Hippocampal formation (tissue), 2 donors: ENCODE results near the gene ODC1.

Experiments
- DNase-seq, 2 donors: peaks; one replicate each; lab custom pipeline; 2025; lab: John Stamatoyannopoulos, UW

Gene ODC1

DNA sequence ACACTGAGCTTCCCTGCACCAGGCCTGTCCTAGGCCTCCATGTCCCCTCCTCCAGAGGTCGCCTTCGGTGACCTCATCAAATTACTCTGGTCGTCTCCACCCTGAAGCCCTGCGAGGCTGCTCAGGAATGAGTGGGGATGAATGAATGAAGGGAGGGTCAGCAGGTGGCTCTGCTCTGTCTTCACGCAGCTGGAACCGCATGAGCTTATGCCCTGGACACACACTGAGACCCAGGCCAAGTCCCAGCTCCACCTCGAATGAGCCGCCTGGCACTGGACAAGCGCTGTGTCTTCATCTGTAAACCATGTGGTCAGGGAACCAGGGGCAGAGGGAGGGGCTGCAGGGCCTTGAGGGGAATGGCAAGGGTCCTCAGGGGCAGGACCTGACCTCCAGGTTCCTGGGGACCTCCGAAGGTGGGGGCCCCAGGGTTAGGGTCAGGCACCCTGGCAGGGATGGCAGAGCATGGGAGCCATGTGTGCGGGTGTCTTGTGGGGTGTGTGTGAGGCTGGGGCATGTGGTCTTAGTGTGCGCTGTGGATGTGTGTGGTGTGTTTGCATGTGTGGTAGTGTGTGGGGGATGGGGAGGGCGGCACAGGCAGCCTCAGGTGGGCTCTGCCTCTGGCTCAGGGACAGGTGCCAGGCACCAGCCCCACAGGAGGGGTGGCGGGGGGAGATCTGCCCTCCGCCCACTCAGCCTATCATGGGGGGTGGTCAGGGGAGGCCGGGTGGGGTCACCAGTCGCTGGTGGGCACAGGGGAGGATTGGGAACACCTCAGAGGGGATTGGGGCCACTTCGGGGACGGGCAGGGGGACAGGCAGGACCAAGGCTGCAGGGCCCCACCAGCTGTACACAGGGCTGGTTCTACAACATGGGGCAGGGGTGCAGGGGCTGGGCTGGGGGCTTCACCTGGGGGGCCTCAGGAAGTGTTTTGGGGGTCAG is 13.9 kb downstream of the ODC1 start:
- DNase-seq: no peak

GRCh38 chr2:10433264-10433946 is 14.7 kb downstream of the ODC1 start:
- no peak for DNase-seq

DNA sequence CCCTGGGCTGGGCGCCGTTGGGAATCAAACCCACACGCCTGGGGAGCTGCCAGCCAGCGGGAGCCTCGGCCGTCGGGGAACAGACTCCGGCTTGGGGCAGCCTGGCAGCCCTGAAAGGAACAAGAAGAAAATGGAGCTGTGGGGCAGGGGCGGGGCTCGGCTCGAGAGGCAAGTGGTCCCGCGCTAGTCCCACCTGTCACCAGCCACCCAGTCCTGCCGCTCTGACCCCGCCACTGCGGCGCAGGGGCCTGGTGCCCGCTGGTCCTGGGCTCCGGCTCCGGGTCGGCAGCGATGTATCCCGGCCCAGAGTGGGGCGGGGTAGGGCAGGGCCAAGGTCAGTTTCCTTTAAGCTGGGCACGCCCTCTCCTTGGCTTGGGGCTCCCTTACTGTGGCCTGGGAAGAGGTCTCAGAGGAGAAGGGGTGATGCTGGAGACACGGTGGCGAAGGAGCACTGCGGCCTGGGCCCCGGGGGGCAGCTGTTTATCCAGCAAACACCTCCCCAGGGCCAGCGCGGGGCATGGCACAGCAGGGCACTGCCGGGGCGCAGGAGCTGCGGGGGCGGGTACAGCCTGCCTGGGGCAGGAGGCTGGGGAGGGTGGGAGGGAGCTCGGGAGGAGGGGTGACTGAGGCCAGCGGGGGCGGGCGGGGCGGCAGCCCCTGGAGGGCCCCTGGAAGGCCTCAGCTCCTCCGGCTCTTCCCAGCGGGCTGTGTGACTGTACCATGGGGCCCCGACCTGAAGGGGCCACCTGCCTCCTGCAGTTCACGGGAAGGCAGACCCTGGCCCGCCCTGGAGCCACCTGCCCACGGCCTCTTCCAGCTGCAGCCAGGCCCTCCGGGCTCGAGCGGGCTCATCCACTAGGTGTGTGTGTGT is 15.6 kb downstream of the ODC1 start:
- no peak for DNase-seq

GRCh38 chr2:10431797-10432196 is 16.3 kb downstream of the ODC1 start:
- DNase-seq: no peak

- DNase-seq: no peak
These were observed 17.1 kb downstream of the ODC1 start for GRCh38 chr2:10430886-10431622.

GRCh38 chr2:10428924-10429323 is 19.2 kb downstream of the ODC1 start:
- DNase-seq: no peak

- no peak for DNase-seq
These were observed 19.8 kb downstream of the ODC1 start for GRCh38 chr2:10428355-10428754.

DNA sequence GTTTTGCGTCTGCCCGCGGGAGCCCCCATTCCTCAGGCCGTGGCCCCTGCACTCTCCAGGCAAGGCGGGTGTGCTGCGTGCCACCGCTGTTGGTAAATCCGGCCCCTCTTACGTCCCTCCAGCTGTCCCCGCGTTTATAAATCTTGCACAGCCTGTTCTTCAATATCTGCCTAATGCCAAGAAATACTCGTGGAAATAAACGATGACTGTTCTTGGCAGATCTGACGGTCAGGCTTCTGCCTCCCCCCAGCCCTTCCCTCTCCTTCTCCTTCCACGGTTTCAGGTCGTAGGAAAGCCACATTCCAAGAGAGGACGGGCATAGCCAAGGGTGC is 20.5 kb downstream of the ODC1 start:
- DNase-seq: no peak

- DNase-seq: no peak
These were observed 21.2 kb downstream of the ODC1 start for GRCh38 chr2:10426726-10427617.

DNA sequence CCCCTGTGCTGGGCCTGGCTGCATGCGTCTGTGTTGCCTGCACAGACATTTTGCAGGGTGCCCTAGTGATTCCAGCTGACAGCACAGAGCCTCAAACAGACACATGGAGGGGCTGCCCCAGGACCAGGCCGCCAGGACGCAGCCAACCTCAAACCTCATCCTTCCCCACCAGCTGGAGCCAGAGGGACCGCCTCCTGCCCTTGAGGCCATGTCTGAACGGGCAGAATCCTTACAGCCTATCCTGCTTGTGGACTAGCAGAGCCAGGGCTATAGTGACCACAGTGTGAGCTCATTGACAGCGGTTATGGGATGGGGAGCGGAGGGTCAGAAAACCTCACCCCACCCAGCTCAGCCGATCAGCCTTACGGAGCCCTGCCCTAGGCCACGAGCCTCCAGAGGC is 22.4 kb downstream of the ODC1 start:
- DNase-seq: no peak

- DNase-seq: no peak
These were observed 23.1 kb downstream of the ODC1 start for GRCh38 chr2:10424916-10425505.

GRCh38 chr2:10424051-10424450 is 24.1 kb downstream of the ODC1 start:
- no peak for DNase-seq

DNA sequence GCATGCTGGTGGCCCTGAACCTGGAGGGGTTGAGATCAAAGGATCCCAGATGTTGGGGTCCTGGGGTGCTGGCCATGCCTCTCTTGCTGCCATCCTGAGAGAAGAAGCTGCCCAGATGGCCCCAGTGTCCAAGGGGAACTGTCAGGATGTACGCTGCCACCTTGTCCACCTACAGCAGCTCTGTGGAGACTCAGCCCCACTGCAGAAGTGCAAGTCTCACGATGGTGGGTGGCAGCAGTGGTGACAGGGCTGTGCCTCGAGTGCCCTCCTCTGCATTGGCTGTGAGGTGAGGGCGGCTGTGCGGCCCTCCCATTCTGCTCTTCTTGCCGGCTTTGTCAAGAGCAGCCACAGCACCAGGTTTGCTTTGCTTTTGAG is 24.7 kb downstream of the ODC1 start:
- no peak for DNase-seq

DNA sequence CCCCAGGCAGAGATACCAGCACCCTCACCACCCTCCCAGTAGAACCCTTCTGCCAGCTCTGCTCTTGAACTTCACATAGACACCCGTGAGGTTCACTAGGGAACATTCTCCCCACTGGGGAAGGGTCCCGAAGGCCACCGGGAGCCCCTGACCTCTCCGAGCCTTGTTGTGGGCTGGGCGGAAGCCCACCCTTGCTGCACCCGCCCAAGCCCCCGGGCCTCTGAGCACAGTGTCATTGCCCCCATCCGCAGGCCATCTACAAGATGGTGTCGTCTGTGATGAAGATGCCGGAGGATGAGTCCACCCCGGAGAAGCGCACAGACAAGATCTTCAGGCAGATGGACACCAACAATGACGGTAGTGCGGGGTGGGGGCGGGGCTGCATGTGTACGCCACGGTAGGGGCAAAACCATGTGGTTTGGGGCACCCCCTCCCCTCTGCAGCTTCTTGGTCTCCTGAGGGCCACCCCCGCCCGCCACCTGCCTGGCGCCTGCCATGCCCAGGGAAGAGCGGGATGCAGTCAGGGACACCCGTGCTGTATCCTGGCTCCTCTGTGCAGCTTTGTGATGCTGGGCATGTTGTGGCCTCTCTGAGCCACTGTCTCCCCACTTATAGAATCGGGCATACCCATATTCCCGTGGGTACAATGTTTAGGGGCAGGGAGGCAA is 25.3 kb downstream of the ODC1 start:
- no peak for DNase-seq

DNA sequence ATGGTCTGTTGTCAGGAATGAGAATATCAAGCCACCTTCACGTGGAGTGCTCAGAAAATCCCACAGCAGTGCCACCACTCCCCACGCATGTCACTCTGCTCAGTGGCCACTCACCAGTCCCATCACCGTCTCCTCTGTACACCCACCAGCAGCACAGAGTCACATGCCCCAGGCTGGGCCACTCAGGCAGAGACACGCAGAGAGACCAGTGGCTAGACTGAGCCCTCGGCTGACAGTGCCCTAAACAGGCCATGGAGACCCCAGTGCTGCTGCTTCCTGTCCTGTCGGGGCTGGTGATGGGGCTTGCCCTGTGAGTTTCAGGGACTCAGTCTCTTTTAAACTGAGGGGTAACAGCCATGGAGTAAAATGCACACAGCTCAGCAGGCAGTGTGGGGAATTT is 25.9 kb downstream of the ODC1 start:
- no peak for DNase-seq

DNA sequence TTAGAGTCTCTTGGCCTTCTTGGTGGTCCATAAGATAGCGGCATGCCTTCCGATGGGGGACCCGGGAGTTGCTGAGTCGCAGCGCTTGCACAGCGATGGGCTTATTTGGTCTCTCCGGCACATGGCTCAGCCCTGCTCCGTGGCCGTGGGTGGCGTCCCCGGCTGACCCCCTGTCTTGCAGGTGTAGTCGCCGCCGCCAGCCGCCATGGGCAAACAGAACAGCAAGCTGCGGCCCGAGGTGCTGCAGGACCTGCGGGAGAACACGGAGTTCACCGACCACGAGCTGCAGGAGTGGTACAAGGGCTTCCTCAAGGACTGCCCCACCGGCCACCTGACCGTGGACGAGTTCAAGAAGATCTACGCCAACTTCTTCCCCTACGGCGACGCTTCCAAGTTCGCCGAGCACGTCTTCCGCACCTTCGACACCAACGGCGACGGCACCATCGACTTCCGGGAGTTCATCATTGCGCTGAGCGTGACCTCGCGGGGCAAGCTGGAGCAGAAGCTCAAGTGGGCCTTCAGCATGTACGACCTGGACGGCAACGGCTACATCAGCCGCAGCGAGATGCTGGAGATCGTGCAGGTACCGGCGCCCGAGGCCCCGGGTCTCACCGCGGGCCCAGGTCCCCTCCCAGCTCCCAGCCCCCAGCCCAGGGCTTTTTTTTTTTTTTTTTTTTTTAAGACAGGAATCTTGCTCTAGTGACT is 28.4 kb downstream of the ODC1 start:
- DNase-seq: no peak

DNA sequence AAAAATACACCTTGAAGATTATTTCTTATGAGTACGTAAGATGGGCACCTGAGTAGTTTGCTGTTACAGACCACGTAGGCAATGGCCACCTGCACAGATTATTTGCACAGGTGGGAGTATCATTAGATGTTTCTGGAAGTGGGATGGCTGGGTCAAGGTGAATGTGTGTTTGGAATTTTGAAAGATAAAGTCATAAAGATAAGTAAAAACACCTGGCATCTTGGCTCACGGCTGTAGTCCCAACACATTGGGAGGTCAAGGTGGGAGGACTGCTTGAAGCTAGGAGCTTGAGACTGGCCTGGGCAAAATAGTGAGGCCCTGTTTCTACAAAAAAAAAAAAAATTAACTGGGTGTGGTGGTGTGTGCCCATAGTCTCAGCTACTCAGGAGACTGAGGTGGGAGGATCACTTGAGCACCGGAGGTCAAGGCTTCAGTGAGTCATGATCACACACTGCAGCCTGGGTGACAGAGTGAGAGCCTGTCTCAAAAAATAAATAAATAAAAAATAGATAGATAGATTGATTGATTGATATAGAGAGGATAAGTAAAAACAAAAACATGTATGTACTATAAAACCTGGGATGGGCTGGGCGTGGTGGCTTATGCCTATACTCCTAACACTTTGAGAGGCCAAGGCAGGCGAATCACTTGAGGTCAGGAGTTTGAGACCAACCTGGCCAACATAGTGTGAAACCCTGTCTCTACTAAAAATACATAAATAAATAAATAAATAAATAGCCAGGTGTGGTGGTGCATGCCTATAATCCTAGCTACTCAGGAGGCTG is 30.4 kb downstream of the ODC1 start:
- DNase-seq: no peak

GRCh38 chr2:10415640-10416039 is 32.5 kb downstream of the ODC1 start:
- DNase-seq: no peak
